Panc1 (cell line): ENCODE data around the gene SRRM4. TPM values are rescaled to one million over a fixed set of nuclear protein-coding genes. Genes with fewer than 3 reads are reported as not detected.

Source experiments
- ATAC-seq: fragments of 200-7000 bp; cut with Tn5 transposase; 2 replicates; pipeline ENCODE4 v1.9.1; 2020; ENCODE audit warnings: mild to moderate bottlenecking, moderate library complexity
- BruUV-seq: library from RNA; stranded (reverse); fragments of 400-500 nt; replicated peaks from 2 replicates; lab custom pipeline; 2021; lab: Mats Ljungman, UMichigan
- CTCF ChIA-PET: fragments of 300-600 bp; sonication (Branson Sonifier 250); formaldehyde crosslinking; loops from one replicate; lab custom pipeline; 2022; ENCODE audit warnings: antibody characterized with exemption; lab: Charles Lee
- POLR2A ChIA-PET: fragments of 300-600 bp; sonication (Branson Sonifier 250); formaldehyde crosslinking; loops from one replicate; lab custom pipeline; 2022; ENCODE audit warnings: antibody characterized with exemption; lab: Charles Lee
- DNase-seq: peaks from one replicate; pipeline ENCODE4 v3.0.0-alpha.2; 2010; ENCODE audit warnings: low read depth, low spot score
- H3K27ac ChIP-seq: 2 replicates; pipeline ENCODE4 v1.5.1; 2011; ENCODE audit warnings: mild to moderate bottlenecking, low read length, inconsistent platforms
- H3K27me3 ChIP-seq: fragments of 200-500 bp; sonication (Bioruptor generic); 2 replicates; pipeline ENCODE4 v1.6.0; 2014; ENCODE audit warnings: low read length, inconsistent platforms; ENCODE audit not compliant: control insufficient read depth, insufficient read depth
- H3K36me3 ChIP-seq: fragments of 200-500 bp; sonication (Bioruptor generic); 2 replicates; pipeline ENCODE4 v1.5.1; 2014; ENCODE audit warnings: inconsistent platforms, mild to moderate bottlenecking, low read length, moderate library complexity; ENCODE audit not compliant: control insufficient read depth, insufficient read depth
- H3K4me1 ChIP-seq: 2 replicates; pipeline ENCODE4 v1.5.1; 2011; ENCODE audit warnings: inconsistent platforms, mild to moderate bottlenecking, low read length, moderate library complexity; ENCODE audit not compliant: control insufficient read depth, insufficient read depth
- H3K4me3 ChIP-seq, 2 experiments: 2 replicates each; pipeline ENCODE4 v1.5.1; 2011 to 2012; ENCODE audit warnings: low read depth in 2 of 2, low read length in 2 of 2, mild to moderate bottlenecking in 2 of 2, inconsistent platforms in 1 of 2, moderate library complexity in 1 of 2
- H3K9me3 ChIP-seq: fragments of 200-500 bp; sonication (Bioruptor generic); 2 replicates; pipeline ENCODE4 v1.5.1; 2014; ENCODE audit warnings: low read depth, mild to moderate bottlenecking, inconsistent platforms, low read length, moderate library complexity; ENCODE audit not compliant: control insufficient read depth, insufficient read depth
- CTCF ChIP-seq: fragments of 450-650 bp; IDR thresholded peaks from 2 replicates; pipeline ENCODE4 v1.5.1; 2017; ENCODE audit warnings: mild to moderate bottlenecking
- POLR2AphosphoS5 ChIP-seq: IDR thresholded peaks from 2 replicates; pipeline ENCODE4 v1.6.1; 2012; ENCODE audit warnings: mild to moderate bottlenecking, low read depth, low read length, moderate library complexity
- REST ChIP-seq, 2 experiments: IDR thresholded peaks; 2 replicates each; pipeline ENCODE4 v1.6.1; 2011 to 2012; ENCODE audit warnings: low read depth in 2 of 2, control low read depth in 1 of 2, low read length in 1 of 2, mild to moderate bottlenecking in 1 of 2, moderate library complexity in 1 of 2; ENCODE audit not compliant: insufficient read depth in 1 of 2
- SIN3A ChIP-seq: IDR thresholded peaks from 2 replicates; pipeline ENCODE4 v1.6.1; 2012; ENCODE audit warnings: low read depth, mild to moderate bottlenecking, low read length, moderate library complexity, borderline replicate concordance; ENCODE audit not compliant: insufficient read depth
- TCF7L2 ChIP-seq: IDR thresholded peaks from 2 replicates; pipeline ENCODE4 v1.6.1; 2011; ENCODE audit warnings: mild to moderate bottlenecking, low read depth, low read length, inconsistent platforms
- in situ Hi-C: cut with HindIII; loops from 2 replicates; pipeline ENCODE4 v1.10.0; 2016; ENCODE audit warnings: low sequenced_read_pairs, low pct_unique_long_range_greater_than_20kb
- intact Hi-C: fragments of 100-400 bp; cut with micrococcal nuclease; formaldehyde crosslinking; loops from one replicate; pipeline ENCODE4 v1.10.0; 2022; ENCODE audit not compliant: unreplicated experiment
- total RNA-seq: library from RNA; stranded (reverse); gene quantifications from one replicate; pipeline ENCODE4 v1.2.1, GENCODE V29; 2021; ENCODE audit not compliant: unreplicated experiment

SRRM4 gene
- total RNA-seq, 1 experiment from 2014 or later = not detected

- intact Hi-C loops = no loop called here
These were observed 225.8 kb downstream of the SRRM4 start for GRCh38 chr12:119207063-119207560.

GRCh38 chr12:119208626-119209061 is 227.3 kb downstream of the SRRM4 start:
- ATAC-seq (no peak), DNase-seq (no peak)
- TF ChIP-seq CTCF (no peak), POLR2AphosphoS5 (no peak), TCF7L2 (no peak), SIN3A (no peak), REST (IDR thresholded peaks at IDR 0.05; ENCODE audit: insufficient read depth in 1 of 2, low read depth in 2 of 2, low read length in 1 of 2) (no peak)
- Histone ChIP-seq H3K4me3 (no peak overlapping the region), H3K27me3 (peaks cover 2% of the 10 kb centered on the region; the same call in 1 of the 2 replicates), H3K36me3 (no peaks in the 10 kb centered on the region), H3K27ac (no peak overlapping the region), H3K4me1 (no peaks in the 10 kb centered on the region), H3K9me3 (no peaks in the 10 kb centered on the region)
- POLR2A ChIA-PET = no interaction called here
- CTCF ChIA-PET = no interaction called here
- intact Hi-C loops = no loop called here
- BruUV-seq = no TSS peak
- in situ Hi-C loops = no loop called here

More at GRCh38 chr12:119207063-119207560, 225.8 kb downstream of the SRRM4 start:
- ChIA-PET CTCF (no interaction called here), POLR2A (no interaction called here)
- no TSS peak for BruUV-seq
- no peak overlapping the region for H3K27ac ChIP-seq
- no peak for TF ChIP-seq CTCF
- no peak for TF ChIP-seq REST (IDR thresholded peaks at IDR 0.05; ENCODE audit: insufficient read depth in 1 of 2, low read depth in 2 of 2, low read length in 1 of 2)
- TF ChIP-seq POLR2AphosphoS5 = no peak
- TF ChIP-seq SIN3A = no peak
- TF ChIP-seq TCF7L2 = no peak
- H3K9me3 ChIP-seq = no peaks in the 10 kb centered on the region
- H3K27me3 ChIP-seq = peaks cover 2% of the 10 kb centered on the region; the same call in 1 of the 2 replicates
- DNase-seq (no peak), ATAC-seq (no peak)
- H3K4me3 ChIP-seq = no peak overlapping the region
- no peaks in the 10 kb centered on the region for H3K36me3 ChIP-seq
- no peaks in the 10 kb centered on the region for H3K4me1 ChIP-seq
- in situ Hi-C loops = no loop called here
